Hepatocyte (in vitro differentiated cells): ENCODE results near the gene CHPT1. TPM values are rescaled to one million over a fixed set of nuclear protein-coding genes. Genes with fewer than 3 reads are reported as not detected.
"Not testable (repeated sequence)": the region's sequence is repeated elsewhere in the genome, so short reads cannot be mapped to it uniquely, and the experiment has no call there.

ENCODE experiments used
- DNase-seq: peaks from one replicate; pipeline ENCODE4 v3.0.0-alpha.2; 2016; ENCODE audit warnings: low spot score
- H2AFZ ChIP-seq: fragments of 200-600 bp; sonication (generic); 2 replicates; pipeline ENCODE4 v1.6.0; 2016; ENCODE audit warnings: antibody characterized with exemption, mild to moderate bottlenecking
- H3K27ac ChIP-seq: fragments of 200-600 bp; sonication (generic); 2 replicates; pipeline ENCODE4 v1.5.1; 2016; ENCODE audit warnings: mild to moderate bottlenecking
- H3K27me3 ChIP-seq: fragments of 200-600 bp; sonication (generic); 2 replicates; pipeline ENCODE4 v1.6.1; 2016
- H3K36me3 ChIP-seq: fragments of 200-600 bp; sonication (generic); replicated peaks from 2 replicates; pipeline ENCODE4 v1.5.1; 2016; ENCODE audit warnings: low read depth; ENCODE audit not compliant: insufficient read depth
- H3K4me1 ChIP-seq: fragments of 200-600 bp; sonication (generic); 2 replicates; pipeline ENCODE4 v1.5.1; 2016; ENCODE audit warnings: mild to moderate bottlenecking, moderate library complexity; ENCODE audit not compliant: insufficient read depth
- H3K4me2 ChIP-seq: fragments of 200-600 bp; sonication (generic); 2 replicates; pipeline ENCODE4 v1.6.0; 2016
- H3K4me3 ChIP-seq: fragments of 200-600 bp; sonication (generic); 2 replicates; pipeline ENCODE4 v1.5.1; 2016; ENCODE audit warnings: mild to moderate bottlenecking
- H3K79me2 ChIP-seq: fragments of 200-600 bp; sonication (generic); 2 replicates; pipeline ENCODE4 v1.6.0; 2017; ENCODE audit warnings: mild to moderate bottlenecking
- H3K9me2 ChIP-seq: fragments of 200-600 bp; sonication (generic); replicated peaks from 2 replicates; pipeline ENCODE4 v1.6.0; 2017; ENCODE audit warnings: mild to moderate bottlenecking; ENCODE audit not compliant: insufficient read depth
- H3K9me3 ChIP-seq: fragments of 200-600 bp; sonication (generic); 2 replicates; pipeline ENCODE4 v1.5.1; 2016; ENCODE audit warnings: low read depth, mild to moderate bottlenecking
- H4K20me1 ChIP-seq: fragments of 200-600 bp; sonication (generic); 2 replicates; pipeline ENCODE4 v1.6.0; 2016; ENCODE audit warnings: mild to moderate bottlenecking; ENCODE audit not compliant: insufficient read depth, poor library complexity, severe bottlenecking
- CTCF ChIP-seq: fragments of 200-600 bp; sonication (generic); IDR thresholded peaks from 2 replicates; pipeline ENCODE4 v1.5.1; 2016; ENCODE audit warnings: antibody characterized with exemption, mild to moderate bottlenecking; ENCODE audit not compliant: poor library complexity
- EZH2 ChIP-seq: fragments of 200-600 bp; sonication (generic); IDR thresholded peaks from 2 replicates; pipeline ENCODE4 v1.6.1; 2016; ENCODE audit warnings: antibody characterized with exemption, mild to moderate bottlenecking, borderline replicate concordance
- EZH2phosphoT487 ChIP-seq: fragments of 200-600 bp; sonication (generic); IDR thresholded peaks from one replicate; pipeline ENCODE4 v1.6.1; 2018; ENCODE audit warnings: antibody characterized with exemption, mild to moderate bottlenecking, low read depth, moderate library complexity; ENCODE audit not compliant: unreplicated experiment, severe bottlenecking
- WGBS: methylation state at CpG from one replicate; pipeline ENCODE4 v1.1.6; 2016; ENCODE audit warnings: low lambda C conversion rate; ENCODE audit errors: missing lambda C conversion rate; 5-methylcytosine and 5-hydroxymethylcytosine counted together
- polyA plus RNA-seq: library from polyadenylated mRNA; unstranded; fragments of >200 nt; fragmentation: Nextera tagmentation; extraction: Ambion mirVana; gene quantifications from 2 replicates; pipeline ENCODE4 v1.2.1, GENCODE V29; 2016
- total RNA-seq: library from RNA; depleted of rRNA; stranded (reverse); fragments of >200 nt; gene quantifications from 2 replicates; pipeline ENCODE4 v1.2.3, GENCODE V29; 2014

Gene CHPT1
- total and polyA plus RNA-seq, 2 experiments from 2014 or later = 92.3 to 127 TPM

- H3K27ac ChIP-seq = no peak overlapping the region
- no peaks in the 10 kb centered on the region for H3K27me3 ChIP-seq
- WGBS = 56% methylated on average over 3 of the region's 3 CpGs
- no peaks in the 10 kb centered on the region for H3K36me3 ChIP-seq
- no peaks in the 10 kb centered on the region for H3K79me2 ChIP-seq
- H3K4me1 ChIP-seq = no peaks in the 10 kb centered on the region
- H3K9me2 ChIP-seq = peaks cover 5% of the 10 kb centered on the region
- DNase-seq = no peak
- TF ChIP-seq EZH2phosphoT487 = no peak
- TF ChIP-seq EZH2 = no peak
- TF ChIP-seq CTCF = no peak
- H4K20me1 ChIP-seq = no peaks in the 10 kb centered on the region
- H3K4me2 ChIP-seq = no peak overlapping the region
- H3K4me3 ChIP-seq = no peak overlapping the region
- H2AFZ ChIP-seq = no peak overlapping the region
- no peaks in the 10 kb centered on the region for H3K9me3 ChIP-seq
Measured at GRCh38 chr12:101653030-101653429, 44.4 kb upstream of the CHPT1 start.

- Histone ChIP-seq H3K4me1 (no peaks in the 10 kb centered on the region), H3K9me3 (no peaks in the 10 kb centered on the region), H4K20me1 (no peaks in the 10 kb centered on the region), H3K27ac (no peak overlapping the region), H2AFZ (no peak overlapping the region), H3K79me2 (no peaks in the 10 kb centered on the region), H3K27me3 (no peaks in the 10 kb centered on the region), H3K36me3 (no peaks in the 10 kb centered on the region), H3K9me2 (peaks cover 5% of the 10 kb centered on the region), H3K4me3 (no peak overlapping the region), H3K4me2 (no peak overlapping the region)
- TF ChIP-seq CTCF = no peak
- no peak for TF ChIP-seq EZH2phosphoT487
- WGBS = 32% methylated on average over 3 of the region's 3 CpGs
- no peak for DNase-seq
Measured at GRCh38 chr12:101653503-101653902, 43.9 kb upstream of the CHPT1 start.

- Histone ChIP-seq H2AFZ (no peak overlapping the region), H3K4me3 (no peak overlapping the region), H4K20me1 (no peaks in the 10 kb centered on the region), H3K36me3 (no peaks in the 10 kb centered on the region), H3K27me3 (no peaks in the 10 kb centered on the region), H3K27ac (no peak overlapping the region), H3K4me1 (no peaks in the 10 kb centered on the region), H3K9me2 (peaks cover 5% of the 10 kb centered on the region), H3K4me2 (no peak overlapping the region), H3K79me2 (no peaks in the 10 kb centered on the region), H3K9me3 (no peaks in the 10 kb centered on the region)
- 93% methylated on average over 1 of the region's 1 CpG for WGBS
- no peak for TF ChIP-seq EZH2
- no peak for TF ChIP-seq CTCF
- no peak for TF ChIP-seq EZH2phosphoT487
- DNase-seq = no peak
Measured at GRCh38 chr12:101654442-101654841, 43.0 kb upstream of the CHPT1 start.

- no peak overlapping the region for H3K4me2 ChIP-seq
- no peaks in the 10 kb centered on the region for H4K20me1 ChIP-seq
- H3K36me3 ChIP-seq = no peaks in the 10 kb centered on the region
- H2AFZ ChIP-seq = no peak overlapping the region
- H3K4me3 ChIP-seq = no peak overlapping the region
- no peaks in the 10 kb centered on the region for H3K4me1 ChIP-seq
- no peak for DNase-seq
- H3K27me3 ChIP-seq = no peaks in the 10 kb centered on the region
- 44% methylated on average over 2 of the region's 2 CpGs for WGBS
- no peak overlapping the region for H3K27ac ChIP-seq
- peaks cover 5% of the 10 kb centered on the region for H3K9me2 ChIP-seq
- no peaks in the 10 kb centered on the region for H3K9me3 ChIP-seq
- H3K79me2 ChIP-seq = no peaks in the 10 kb centered on the region
- TF ChIP-seq EZH2 (no peak), EZH2phosphoT487 (no peak), CTCF (no peak)
Measured at GRCh38 chr12:101655393-101655792, 42.0 kb upstream of the CHPT1 start.

- H3K36me3 ChIP-seq, H3K4me1 ChIP-seq, H3K79me2 ChIP-seq, H3K27ac ChIP-seq, H2AFZ ChIP-seq, H3K4me2 ChIP-seq, H3K9me3 ChIP-seq, H4K20me1 ChIP-seq, DNase-seq, H3K4me3 ChIP-seq, H3K9me2 ChIP-seq, H3K27me3 ChIP-seq: not testable (repeated sequence)
- 90% methylated on average over 2 of the region's 2 CpGs for WGBS
Measured at GRCh38 chr12:101660662-101661061, 36.8 kb upstream of the CHPT1 start.
